Fibroblast of pulmonary artery (primary cell): ENCODE data around the gene PIGH.
A peak's percentile ranks its signal among the peaks of the same experiment; 100 is the strongest.

Source experiments
- DNase-seq: peaks from one replicate; pipeline ENCODE4 v3.0.0-alpha.2; 2010; ENCODE audit warnings: low read depth
- H3K4me3 ChIP-seq: replicated peaks from 2 replicates; pipeline ENCODE4 v1.5.1; 2011; ENCODE audit warnings: low read depth, mild to moderate bottlenecking, control low read depth, low read length, moderate library complexity
- CTCF ChIP-seq: IDR thresholded peaks from 2 replicates; pipeline ENCODE4 v1.5.1; 2011; ENCODE audit warnings: mild to moderate bottlenecking, control low read depth, low read length, inconsistent platforms; ENCODE audit errors: missing control alignments

The PIGH gene

GRCh38 chr14:67579636-67580035 lies 20.4 kb downstream of the PIGH start:
- no peak for TF ChIP-seq CTCF
- H3K4me3 ChIP-seq, result no peak overlapping the region
- no peak for DNase-seq

GRCh38 chr14:67579040-67579439 lies 21.0 kb downstream of the PIGH start:
- no peak overlapping the region for H3K4me3 ChIP-seq
- DNase-seq, result no peak
- no peak for TF ChIP-seq CTCF

DNA sequence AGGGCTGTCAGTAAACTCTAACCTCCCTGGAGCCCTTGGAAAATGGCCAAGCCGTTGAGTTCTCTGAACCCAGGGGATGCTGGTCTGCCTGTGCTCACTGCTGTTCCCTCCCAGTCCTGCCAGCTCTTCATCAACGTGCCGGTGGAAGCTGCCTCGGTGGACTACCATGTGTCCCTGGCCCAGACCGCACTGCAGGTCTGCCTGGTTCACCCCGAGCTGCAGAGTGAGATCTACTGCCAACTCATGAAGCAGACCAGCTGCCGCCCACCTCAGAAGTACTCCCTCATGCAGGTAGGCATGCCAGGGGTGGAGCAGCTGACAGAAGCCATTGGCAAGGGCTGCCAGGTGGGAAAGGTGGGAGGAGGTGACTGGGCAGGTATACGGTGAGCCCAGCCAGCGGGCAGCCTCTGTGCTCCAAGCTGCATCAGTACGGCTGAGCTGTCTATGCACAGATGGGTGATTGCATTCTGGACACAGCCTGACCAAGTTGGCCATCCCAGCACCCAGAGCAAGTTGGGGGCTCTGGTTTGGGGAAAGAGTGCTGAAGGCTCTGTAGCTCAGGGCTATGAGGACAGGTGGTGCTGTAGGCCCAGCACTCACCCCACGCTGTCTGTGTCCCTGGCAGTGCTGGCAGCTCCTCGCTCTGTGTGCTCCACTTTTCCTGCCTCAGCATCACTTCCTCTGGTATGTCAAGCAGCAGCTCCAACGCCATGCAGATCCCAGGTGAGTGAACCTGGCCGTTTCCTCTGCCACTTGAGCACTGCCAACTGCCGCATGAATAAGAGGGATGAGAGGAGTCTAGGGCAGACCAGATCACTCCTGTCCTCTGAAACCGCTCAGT lies 21.9 kb downstream of the PIGH start:
- no peak for TF ChIP-seq CTCF
- DNase-seq, result no peak
- no peak overlapping the region for H3K4me3 ChIP-seq

DNA sequence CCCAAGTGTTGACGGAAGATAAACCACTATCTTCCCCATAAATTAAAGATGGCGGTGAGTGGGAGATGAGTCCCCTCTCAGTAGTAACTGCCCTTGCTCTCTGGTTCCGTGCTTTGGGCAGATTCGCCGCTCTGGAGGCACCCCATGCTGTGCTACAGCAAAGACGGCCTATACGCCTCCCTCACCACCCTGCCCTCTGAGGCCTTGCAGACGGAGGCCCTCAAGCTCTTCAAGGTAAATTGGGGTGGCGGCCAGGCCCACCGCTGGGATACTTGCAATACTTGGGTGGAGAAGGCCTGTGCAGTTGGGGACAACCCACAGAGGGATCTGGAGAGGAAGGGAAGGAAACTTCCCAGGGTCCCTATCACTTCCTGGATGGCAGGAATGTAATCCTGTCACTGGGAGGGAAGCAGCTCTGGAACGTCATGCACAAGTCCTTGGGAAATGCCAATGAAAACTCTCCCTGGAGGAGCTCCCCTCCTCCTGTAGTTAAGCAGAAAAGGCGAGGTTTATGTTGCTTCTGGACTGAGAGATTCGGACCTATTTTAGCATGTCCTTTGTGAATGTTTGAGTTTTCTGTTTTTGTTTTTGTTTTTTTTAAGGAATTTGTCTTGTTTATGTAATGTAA lies 22.8 kb downstream of the PIGH start:
- no peak for TF ChIP-seq CTCF

DNA sequence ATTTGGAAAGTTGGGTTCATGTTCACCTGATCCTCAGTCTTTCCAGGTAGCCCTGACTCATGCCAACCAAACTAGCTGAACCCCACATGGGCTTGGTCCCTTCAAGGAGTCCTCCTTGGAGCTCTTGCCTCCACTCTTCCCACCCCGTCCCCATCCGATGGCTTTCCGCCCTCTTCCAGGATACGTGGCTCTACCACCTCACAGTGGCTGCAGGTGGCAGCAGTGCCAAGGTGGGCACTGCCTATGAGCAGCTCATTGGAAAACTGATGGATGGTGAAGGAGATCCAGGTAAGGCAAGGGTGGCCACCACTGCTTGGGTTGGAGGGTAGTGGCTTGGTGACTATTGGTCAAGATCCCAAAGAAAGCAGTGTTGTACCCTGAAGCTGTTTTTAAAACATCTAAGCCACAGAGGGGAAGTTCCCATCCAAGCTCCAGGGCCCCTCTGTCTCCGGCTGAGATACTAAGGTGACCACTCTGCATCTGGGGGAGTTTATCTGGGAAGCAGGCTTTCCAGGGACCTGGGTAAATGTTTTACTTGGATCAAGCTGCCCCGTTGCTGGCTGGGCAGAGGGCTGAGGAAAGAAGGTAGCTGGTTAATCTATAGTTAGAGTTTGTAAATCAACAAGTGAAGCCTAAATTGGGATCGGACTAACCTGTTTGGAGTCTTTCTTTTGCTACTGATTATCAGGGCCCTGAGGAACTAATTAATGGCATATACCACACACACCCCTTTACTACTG lies 23.7 kb downstream of the PIGH start:
- no peak for DNase-seq
- no peak for TF ChIP-seq CTCF
- no peak overlapping the region for H3K4me3 ChIP-seq

More for the DNA sequence above, 22.8 kb downstream of the PIGH start:
- peak; percentile 6 for DNase-seq
- H3K4me3 ChIP-seq, result no peak overlapping the region

- no peak overlapping the region for H3K4me3 ChIP-seq
- no peak for TF ChIP-seq CTCF
- peak; percentile 5 for DNase-seq
Observed at GRCh38 chr14:67575684-67576083, 24.4 kb downstream of the PIGH start.
